HG03469 (cell line): Measurements from ENCODE around the gene PTK7.

Source experiments
- ATAC-seq: cut with Tn5 transposase; IDR thresholded peaks from one replicate; pipeline ENCODE4 v1.9.1; 2021; ENCODE audit warnings: mild to moderate bottlenecking, moderate library complexity, moderate number of reproducible peaks; ENCODE audit not compliant: unreplicated experiment

Gene PTK7

GRCh38 chr6:43082806-43083655 is 6.9 kb downstream of the PTK7 start:
- no peak for ATAC-seq

- ATAC-seq, result no peak
These were observed 10.0 kb downstream of the PTK7 start for GRCh38 chr6:43086022-43086658.

- no peak for ATAC-seq
These were observed 12.5 kb downstream of the PTK7 start for GRCh38 chr6:43088654-43089056.

- no peak for ATAC-seq
These were observed 13.4 kb downstream of the PTK7 start for GRCh38 chr6:43089467-43089866.

GRCh38 chr6:43089874-43090558 is 13.9 kb downstream of the PTK7 start:
- no peak for ATAC-seq

GRCh38 chr6:43090559-43090956 is 14.4 kb downstream of the PTK7 start:
- ATAC-seq, result no peak

GRCh38 chr6:43091020-43091419 is 14.9 kb downstream of the PTK7 start:
- no peak for ATAC-seq

- ATAC-seq, result no peak
These were observed 15.4 kb downstream of the PTK7 start for GRCh38 chr6:43091436-43091991.

GRCh38 chr6:43092635-43093034 is 16.5 kb downstream of the PTK7 start:
- ATAC-seq, result no peak

GRCh38 chr6:43093436-43094289 is 17.5 kb downstream of the PTK7 start:
- ATAC-seq, result no peak

GRCh38 chr6:43095939-43096338 is 19.8 kb downstream of the PTK7 start:
- no peak for ATAC-seq

GRCh38 chr6:43096451-43097097 is 20.5 kb downstream of the PTK7 start:
- no peak for ATAC-seq

- ATAC-seq, result no peak
These were observed 21.0 kb downstream of the PTK7 start for GRCh38 chr6:43097098-43097489.

- no peak for ATAC-seq
These were observed 21.4 kb downstream of the PTK7 start for GRCh38 chr6:43097502-43097901.

- ATAC-seq, result no peak
These were observed 25.4 kb downstream of the PTK7 start for GRCh38 chr6:43101497-43101896.

- ATAC-seq, result no peak
These were observed 27.3 kb downstream of the PTK7 start for GRCh38 chr6:43103253-43103876.

GRCh38 chr6:43105538-43106222 is 29.6 kb downstream of the PTK7 start:
- no peak for ATAC-seq

GRCh38 chr6:43107344-43108062 is 31.4 kb downstream of the PTK7 start:
- no peak for ATAC-seq
